GM12878 (cell line): Measurements from ENCODE around the gene RIC1. TPM values are rescaled to one million over a fixed set of nuclear protein-coding genes. Genes with fewer than 3 reads are reported as not detected.

Experiments used
- ATF7 ChIP-seq: fragments of 450-650 bp; IDR thresholded peaks from 2 replicates; pipeline ENCODE4 v1.6.1; 2016; ENCODE audit warnings: low read depth, mild to moderate bottlenecking
- CBFB ChIP-seq: IDR thresholded peaks from 2 replicates; pipeline ENCODE4 v1.6.1; 2016; ENCODE audit warnings: antibody characterized with exemption, low read depth
- CHD2 ChIP-seq: IDR thresholded peaks from 2 replicates; pipeline ENCODE4 v1.6.1; 2011; ENCODE audit warnings: low read depth, low read length, improper control_type of control experiment, borderline replicate concordance
- CREB1 ChIP-seq: IDR thresholded peaks from 2 replicates; pipeline ENCODE4 v1.6.1; 2012; ENCODE audit warnings: low read depth, mild to moderate bottlenecking, inconsistent platforms
- CREM ChIP-seq: IDR thresholded peaks from 2 replicates; pipeline ENCODE4 v1.6.1; 2014; ENCODE audit warnings: antibody characterized with exemption, low read depth
- E4F1 ChIP-seq: fragments of 450-650 bp; IDR thresholded peaks from 2 replicates; pipeline ENCODE4 v1.6.1; 2018; ENCODE audit warnings: borderline replicate concordance, mild to moderate bottlenecking; ENCODE audit not compliant: partially characterized antibody
- EED ChIP-seq: sonication (generic); IDR thresholded peaks from 2 replicates; pipeline ENCODE4 v1.6.1; 2016; ENCODE audit warnings: antibody characterized with exemption, low read depth
- EGR1 ChIP-seq, 2 experiments: IDR thresholded peaks; 1 replicate in 1 of 2; 2 replicates in 1 of 2; pipeline ENCODE4 v1.6.1; 2011 to 2012; ENCODE audit warnings: low read depth in 2 of 2, low read length in 2 of 2, borderline replicate concordance in 1 of 2, mild to moderate bottlenecking in 1 of 2, moderate library complexity in 1 of 2
- ELK1 ChIP-seq: IDR thresholded peaks from 2 replicates; pipeline ENCODE4 v1.6.1; 2012; ENCODE audit warnings: low read depth, low read length, improper control_type of control experiment
- ESRRA ChIP-seq: IDR thresholded peaks from 2 replicates; pipeline ENCODE4 v1.6.1; 2012; ENCODE audit warnings: mild to moderate bottlenecking, low read length, improper control_type of control experiment
- ETV6 ChIP-seq, 2 experiments: fragments of 450-650 bp in 1 of 2; IDR thresholded peaks in 1 of 2; conservative IDR thresholded peaks in 1 of 2; 2 replicates each; pipeline ENCODE4 v1.6.1; 2014; ENCODE audit warnings: antibody characterized with exemption in 1 of 2, borderline replicate concordance in 1 of 2, low read depth in 1 of 2, mild to moderate bottlenecking in 1 of 2, moderate library complexity in 1 of 2
- GABPA ChIP-seq: IDR thresholded peaks from 2 replicates; pipeline ENCODE4 v1.6.1; 2014; ENCODE audit warnings: antibody characterized with exemption, low read depth, mild to moderate bottlenecking, inconsistent platforms
- JUNB ChIP-seq: IDR thresholded peaks from 2 replicates; pipeline ENCODE4 v1.6.1; 2016; ENCODE audit warnings: antibody characterized with exemption, mild to moderate bottlenecking
- MTA2 ChIP-seq: fragments of 450-650 bp; IDR thresholded peaks from 2 replicates; pipeline ENCODE4 v1.6.1; 2016; ENCODE audit warnings: low read depth, mild to moderate bottlenecking, moderate library complexity
- NBN ChIP-seq: fragments of 450-650 bp; IDR thresholded peaks from 2 replicates; pipeline ENCODE4 v1.6.1; 2016
- PAX5 ChIP-seq: IDR thresholded peaks from 2 replicates; pipeline ENCODE4 v1.6.1; 2011; ENCODE audit warnings: low read depth, low read length, borderline replicate concordance
- PKNOX1 ChIP-seq: fragments of 450-650 bp; IDR thresholded peaks from 2 replicates; pipeline ENCODE4 v1.6.1; 2016; ENCODE audit warnings: mild to moderate bottlenecking
- RCOR1 ChIP-seq: conservative IDR thresholded peaks from 2 replicates; pipeline ENCODE4 v1.6.1; 2012; ENCODE audit warnings: low read depth, low read length, improper control_type of control experiment
- RELB ChIP-seq: fragments of 450-650 bp; IDR thresholded peaks from 2 replicates; pipeline ENCODE4 v1.6.1; 2017; ENCODE audit warnings: low read depth, mild to moderate bottlenecking, moderate library complexity
- REST ChIP-seq: IDR thresholded peaks from 2 replicates; pipeline ENCODE4 v1.6.1; 2012; ENCODE audit warnings: mild to moderate bottlenecking, low read depth, low read length
- YY1 ChIP-seq: IDR thresholded peaks from 2 replicates; pipeline ENCODE4 v1.6.1; 2011; ENCODE audit warnings: low read depth, mild to moderate bottlenecking, low read length
- ZNF207 ChIP-seq: fragments of 450-650 bp; IDR thresholded peaks from 2 replicates; pipeline ENCODE4 v1.6.1; 2014; ENCODE audit warnings: antibody characterized with exemption, mild to moderate bottlenecking, borderline replicate concordance
- polyA plus RNA-seq, 11 experiments: library from polyadenylated mRNA; depleted of rRNA in 4 of 11; unstranded in 6 of 11; stranded (reverse) in 5 of 11; fragments of >200 nt; fragmentation: Nextera tagmentation in 4 of 11; fragmentation: Illumina TruSeq in 1 of 11; extraction: Ambion mirVana in 4 of 11; extraction: Trizol in 1 of 11; gene quantifications; 1 replicate in 1 of 11; 2 replicates in 10 of 11; pipeline versions ENCODE4 v1.2.1 to v1.2.3, GENCODE V29; 2011 to 2016; ENCODE audit warnings: inconsistent platforms in 2 of 11, missing spikeins in 2 of 11, low read depth in 1 of 11
- total RNA-seq, 4 experiments: library from RNA; depleted of rRNA in 3 of 4; stranded (reverse); fragments of >200 nt in 3 of 4; fragmentation: Illumina TruSeq in 1 of 4; extraction: Trizol in 1 of 4; gene quantifications; 2 replicates each; pipeline versions ENCODE4 v1.2.1 to v1.2.3, GENCODE V29; 2013 to 2021

RIC1 gene
- total and polyA plus RNA-seq, 10 of the 15 experiments (the other 5 are each of a cell fraction or from before 2014, with no cell fraction given): 6.2 to 59.8 (median 33.3) TPM

GRCh38 chr9:5617749-5618148 lies 11.2 kb upstream of the RIC1 start (continued):
- TF ChIP-seq ETV6 (conservative IDR thresholded peaks at IDR 0.05 in 1 of 2, IDR thresholded peaks at IDR 0.05 in 1 of 2; ENCODE audit: borderline replicate concordance in 1 of 2, low read depth in 1 of 2) (peak in 1 of 2 experiments; percentile 83; a peak in 2 of 4 replicates), CBFB (no peak), CHD2 (no peak), RCOR1 (0 out of 2 replicates have a peak, but pooled peaks have one; percentile 67), REST (no peak), ZNF207 (no peak), EGR1 (IDR thresholded peaks at IDR 0.05; ENCODE audit: borderline replicate concordance in 1 of 2, low read depth in 2 of 2, low read length in 2 of 2) (no peak), RELB (peak; percentile 79; the same call in 1 of the 2 replicates), E4F1 (no peak), MTA2 (peak; percentile 83), ELK1 (no peak), PAX5 (0 out of 2 replicates have a peak, but pooled peaks have one; percentile 25), PKNOX1 (peak; percentile 65), YY1 (no peak), ESRRA (no peak), CREB1 (0 out of 2 replicates have a peak, but pooled peaks have one; percentile 46), ATF7 (peak; percentile 79), GABPA (no peak), NBN (peak; percentile 78), CREM (0 out of 2 replicates have a peak, but pooled peaks have one; percentile 18), EED (peak; percentile 46; the same call in 1 of the 2 replicates), JUNB (peak; percentile 44)
